ENCODE measurements around the gene CACHD1. TPM values are rescaled to one million over a fixed set of nuclear protein-coding genes. Genes with fewer than 3 reads are reported as not detected.
A peak's percentile ranks its signal among the peaks of the same experiment; 100 is the strongest.

Gene CACHD1
- polyA plus RNA-seq, 3 donors: 56.6 to 61.6 (median 58.2) TPM

DNA sequence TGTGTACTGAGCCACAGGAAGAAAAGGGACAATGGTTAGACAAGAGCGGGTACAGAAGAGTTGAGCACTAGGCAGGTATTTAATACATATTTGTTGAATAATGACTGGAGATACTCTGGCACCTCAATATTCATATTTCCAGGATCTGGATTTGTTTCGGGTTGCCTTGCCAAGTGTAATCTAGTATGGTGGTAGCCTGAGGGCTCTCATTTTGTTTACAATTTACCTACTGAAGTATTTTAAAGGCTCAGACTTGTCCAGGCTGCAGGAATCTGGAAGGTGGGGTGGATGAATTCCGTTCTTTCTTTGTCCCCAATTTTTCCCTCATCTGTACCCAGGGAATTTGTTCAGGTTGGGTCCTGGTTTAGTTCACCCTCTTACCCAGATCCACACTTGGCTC, 95.0 kb downstream of the CACHD1 start:
- no peak for DNase-seq (ENCODE audit: extremely low read depth in 1 of 11, low read depth in 9 of 11, low spot score in 4 of 11)

DNA sequence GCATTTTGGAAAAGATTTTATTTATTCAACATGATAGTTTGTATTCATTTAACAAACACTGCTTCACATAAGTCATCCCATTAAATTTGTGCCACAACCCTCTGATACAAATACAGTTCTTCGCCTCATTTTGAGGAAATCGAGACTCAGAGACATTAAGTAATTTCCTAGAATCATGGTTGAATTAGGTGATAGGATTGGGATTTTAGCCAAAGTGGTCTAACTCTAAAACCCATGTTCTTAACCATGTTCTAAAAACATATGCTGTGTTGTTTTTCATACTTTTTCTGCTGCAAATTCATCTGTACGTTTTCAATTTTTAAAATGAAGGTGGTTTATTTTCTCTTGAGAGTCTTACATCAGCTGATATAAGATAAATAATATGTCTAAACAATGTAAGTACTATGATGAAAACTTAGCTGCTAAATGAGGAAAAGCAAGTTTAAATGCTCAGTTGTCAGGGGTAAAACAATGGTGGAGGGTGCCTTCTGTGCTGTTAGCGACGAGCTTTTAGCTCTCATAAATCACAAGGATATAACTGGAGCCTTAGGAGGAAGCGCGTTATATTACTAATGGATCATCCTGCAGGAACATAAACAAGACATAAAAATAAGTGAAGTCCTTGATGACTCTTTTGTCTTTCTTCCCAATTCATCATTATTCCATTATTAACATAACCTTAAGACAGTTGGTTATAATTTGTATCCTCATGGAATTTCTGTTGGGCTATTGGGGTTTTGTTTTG, 97.7 kb downstream of the CACHD1 start:
- DNase-seq (ENCODE audit: extremely low read depth in 1 of 11, low read depth in 9 of 11, low spot score in 4 of 11): peak in 1 of 11 donors; percentile 22

DNA sequence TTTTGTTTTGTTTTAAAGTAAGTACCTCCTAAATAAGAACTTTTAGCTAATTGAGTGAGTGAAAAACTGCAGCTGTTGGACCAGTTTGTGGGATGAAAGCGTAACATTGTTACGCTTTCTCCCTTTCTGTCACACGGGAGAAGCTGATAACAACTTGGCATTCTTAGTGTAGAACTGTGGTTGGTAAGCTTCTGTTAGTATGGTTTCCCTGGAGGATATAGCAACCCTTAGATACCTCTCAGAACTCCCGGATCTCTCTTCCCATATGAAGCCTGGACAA, 98.2 kb downstream of the CACHD1 start:
- peak in 2 of 11 donors; percentile 35 to 39 for DNase-seq (ENCODE audit: extremely low read depth in 1 of 11, low read depth in 9 of 11, low spot score in 4 of 11)

DNA sequence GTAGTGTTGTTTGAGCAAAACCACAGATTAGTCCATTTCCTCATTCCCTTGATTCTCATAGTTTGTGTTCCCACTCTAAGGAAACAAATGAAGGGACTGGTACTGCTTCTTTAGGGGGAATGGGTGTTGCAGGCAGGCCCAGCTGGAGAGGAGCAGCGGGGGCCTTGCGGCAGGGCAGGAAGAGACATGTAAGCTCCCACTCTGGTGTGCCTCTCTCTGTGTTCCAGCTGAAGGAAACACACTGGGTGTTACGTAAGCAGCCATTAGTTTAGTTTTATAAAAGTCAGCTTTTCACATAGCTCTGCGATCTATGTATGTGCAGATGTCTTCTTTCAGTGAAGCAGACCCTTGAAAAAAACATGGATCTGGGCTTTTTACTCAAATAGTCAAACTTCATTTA, 99.5 kb downstream of the CACHD1 start:
- no peak for DNase-seq (ENCODE audit: extremely low read depth in 1 of 11, low read depth in 9 of 11, low spot score in 4 of 11)

DNA sequence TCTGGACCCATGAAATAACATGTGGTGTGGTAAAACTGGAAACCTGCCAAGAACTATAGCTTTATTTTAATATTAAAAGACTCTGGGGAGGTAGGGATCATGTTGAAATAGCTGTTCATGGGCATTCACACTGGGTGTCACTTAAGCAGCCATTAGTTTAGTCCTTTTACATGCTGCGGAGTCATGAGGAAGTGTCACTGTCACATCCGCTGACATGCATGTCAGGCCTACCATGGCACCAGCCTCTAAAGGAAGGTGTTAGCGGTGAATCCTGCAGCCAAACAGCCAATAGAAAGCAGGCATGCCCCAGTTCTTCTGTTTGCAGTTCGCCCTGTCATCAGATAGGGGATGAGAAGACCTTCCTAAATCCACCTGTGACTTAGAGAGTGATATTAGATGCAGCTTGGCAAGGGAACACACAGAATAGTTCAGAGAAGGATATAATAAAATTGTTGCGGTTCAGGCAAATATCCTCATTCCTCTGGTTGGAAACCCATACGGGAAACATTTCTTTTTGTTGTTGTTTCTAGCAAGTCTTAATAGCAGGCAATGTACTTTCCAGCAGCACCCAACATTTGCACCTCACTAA, 100.4 kb downstream of the CACHD1 start:
- no peak for DNase-seq (ENCODE audit: extremely low read depth in 1 of 11, low read depth in 9 of 11, low spot score in 4 of 11)

DNA sequence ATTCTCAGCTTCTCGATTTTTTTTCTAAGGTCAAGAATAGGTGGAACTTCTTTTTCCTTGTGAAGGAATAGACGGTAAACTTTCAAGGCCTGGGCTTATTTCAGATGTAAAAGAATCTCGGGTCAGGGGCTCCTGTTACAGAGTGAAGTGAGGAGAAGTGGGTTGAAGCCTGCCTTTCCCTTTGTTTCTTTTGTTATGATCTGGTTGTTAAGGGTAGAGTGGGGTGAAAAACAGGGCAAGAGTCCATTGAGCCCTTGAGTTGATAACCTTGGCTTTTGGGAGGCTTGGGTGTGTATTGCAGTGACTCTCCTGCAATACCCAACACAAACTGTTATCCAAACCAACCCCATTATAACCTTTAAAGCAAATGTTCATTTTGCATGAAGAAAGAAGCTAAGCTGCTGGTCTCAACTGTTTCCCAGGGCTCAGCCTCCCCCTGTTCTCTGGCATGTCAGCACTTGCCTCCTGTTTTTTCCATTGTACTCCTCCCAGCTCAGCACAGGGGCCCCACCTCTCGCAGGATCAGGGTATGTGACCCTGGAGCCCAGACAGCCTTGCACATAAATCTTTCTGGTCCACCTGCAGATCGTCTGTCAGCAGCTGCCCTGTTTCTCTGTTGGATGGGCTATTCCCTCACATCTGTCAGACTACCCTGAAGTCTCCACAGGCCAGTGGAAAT, 102.4 kb downstream of the CACHD1 start:
- no peak for DNase-seq (ENCODE audit: extremely low read depth in 1 of 11, low read depth in 9 of 11, low spot score in 4 of 11)

DNA sequence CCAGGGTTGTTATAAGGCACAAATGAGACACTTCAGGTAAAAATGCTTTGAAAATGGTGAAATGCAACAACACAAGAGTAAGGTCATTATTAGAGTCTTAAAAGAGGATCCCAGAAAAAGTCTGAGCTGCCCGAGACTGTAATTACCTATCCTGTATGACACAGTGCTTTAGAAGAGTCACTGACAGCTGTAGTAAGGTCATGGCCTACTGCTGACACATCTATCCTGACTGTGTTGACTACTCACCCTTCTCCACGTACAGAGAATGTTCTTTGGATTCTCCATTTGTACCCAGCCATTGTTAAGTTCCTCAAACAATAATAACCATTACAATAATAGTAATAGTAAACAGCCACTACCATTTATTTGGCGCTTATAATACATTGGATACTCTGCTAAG, 104.4 kb downstream of the CACHD1 start:
- DNase-seq (ENCODE audit: extremely low read depth in 1 of 11, low read depth in 9 of 11, low spot score in 4 of 11): no peak

DNA sequence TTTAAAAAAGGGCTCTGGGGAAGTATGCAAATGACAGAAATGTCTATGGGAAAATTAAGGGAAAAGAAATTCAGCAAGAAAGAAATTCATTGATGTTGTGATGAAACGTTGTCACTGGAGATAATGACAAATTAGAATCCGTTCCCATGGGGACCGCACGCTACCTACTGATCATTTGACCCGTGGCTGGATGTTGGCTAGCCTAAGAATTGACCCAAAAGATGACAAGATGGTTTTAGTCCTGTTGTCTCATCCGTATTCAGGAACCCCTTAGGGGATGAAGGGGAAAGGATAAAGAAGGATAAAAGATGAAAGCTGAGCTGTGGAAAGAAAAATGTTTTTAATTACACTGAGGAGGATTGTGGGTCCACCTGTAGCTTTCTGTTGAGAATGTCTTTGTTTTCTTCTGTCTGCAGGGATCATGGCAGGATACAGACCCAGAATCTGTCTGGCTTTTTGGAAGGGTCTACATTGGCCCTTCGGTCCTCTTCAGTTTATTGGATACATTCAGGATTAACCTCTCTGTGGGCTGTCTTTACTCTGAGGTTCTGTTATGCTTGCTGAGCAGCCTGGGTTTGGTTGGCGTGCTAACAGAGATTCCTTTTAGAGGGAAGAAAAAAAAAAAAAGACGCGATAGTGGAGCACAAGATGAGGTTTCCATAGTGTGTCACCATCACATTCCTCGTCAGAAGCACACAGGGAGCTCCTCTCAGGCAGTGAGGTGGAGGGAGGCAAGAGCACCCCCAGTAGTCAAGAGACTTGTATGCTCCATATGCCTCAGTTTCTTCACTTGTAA, 106.2 kb downstream of the CACHD1 start:
- no peak for DNase-seq (ENCODE audit: extremely low read depth in 1 of 11, low read depth in 9 of 11, low spot score in 4 of 11)

DNA sequence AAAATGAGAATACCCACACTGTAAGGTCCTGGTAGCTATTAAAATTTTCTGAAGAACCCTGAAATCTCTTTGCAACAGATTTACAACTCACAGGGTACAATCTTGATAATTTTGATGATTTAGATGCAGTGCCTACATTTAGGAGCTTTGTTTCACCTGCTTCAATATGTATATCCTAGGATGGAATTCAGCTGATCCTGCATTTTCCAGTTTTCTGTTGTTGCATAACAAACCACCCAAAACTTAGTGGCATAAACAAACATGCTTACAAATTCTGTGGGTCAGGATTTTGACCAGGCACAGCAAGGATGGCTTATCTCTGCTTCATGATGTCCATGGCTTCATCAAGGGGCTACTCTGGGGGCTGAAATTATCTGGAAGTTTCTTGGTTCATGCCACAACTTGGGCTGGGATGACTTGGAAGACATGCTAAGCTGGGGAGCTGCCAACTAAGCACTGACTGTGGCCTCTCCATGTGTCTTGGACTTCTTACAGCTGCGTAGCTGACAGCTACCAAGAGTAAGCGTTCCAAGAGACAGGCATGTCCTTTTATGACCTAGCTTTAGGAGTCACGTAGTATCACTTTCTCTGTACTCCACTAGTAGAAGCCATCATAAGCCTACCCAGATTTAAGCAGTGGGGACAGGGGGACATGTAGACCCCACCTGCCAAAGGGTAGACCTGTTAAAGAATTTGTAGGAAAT, 108.5 kb downstream of the CACHD1 start:
- no peak for DNase-seq (ENCODE audit: extremely low read depth in 1 of 11, low read depth in 9 of 11, low spot score in 4 of 11)

DNA sequence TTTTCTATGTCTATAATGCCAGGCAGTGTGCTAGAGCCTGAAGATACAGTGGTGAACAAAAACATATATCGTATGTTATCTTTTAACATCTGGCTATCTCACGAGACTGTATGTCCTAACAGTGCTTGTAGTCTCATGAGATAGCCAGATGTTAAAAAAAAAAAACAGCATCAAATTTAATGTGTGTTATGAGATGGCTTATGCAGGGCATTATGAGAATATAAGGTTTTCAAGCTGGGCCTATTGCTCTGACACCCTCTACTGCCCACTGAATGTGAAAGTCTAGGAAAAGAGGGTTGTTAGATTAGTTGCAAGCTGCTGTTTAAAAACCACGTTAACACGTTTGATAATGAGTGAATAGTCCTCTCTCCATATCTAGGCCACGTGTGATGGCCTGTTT, 109.8 kb downstream of the CACHD1 start:
- no peak for DNase-seq (ENCODE audit: extremely low read depth in 1 of 11, low read depth in 9 of 11, low spot score in 4 of 11)

DNA sequence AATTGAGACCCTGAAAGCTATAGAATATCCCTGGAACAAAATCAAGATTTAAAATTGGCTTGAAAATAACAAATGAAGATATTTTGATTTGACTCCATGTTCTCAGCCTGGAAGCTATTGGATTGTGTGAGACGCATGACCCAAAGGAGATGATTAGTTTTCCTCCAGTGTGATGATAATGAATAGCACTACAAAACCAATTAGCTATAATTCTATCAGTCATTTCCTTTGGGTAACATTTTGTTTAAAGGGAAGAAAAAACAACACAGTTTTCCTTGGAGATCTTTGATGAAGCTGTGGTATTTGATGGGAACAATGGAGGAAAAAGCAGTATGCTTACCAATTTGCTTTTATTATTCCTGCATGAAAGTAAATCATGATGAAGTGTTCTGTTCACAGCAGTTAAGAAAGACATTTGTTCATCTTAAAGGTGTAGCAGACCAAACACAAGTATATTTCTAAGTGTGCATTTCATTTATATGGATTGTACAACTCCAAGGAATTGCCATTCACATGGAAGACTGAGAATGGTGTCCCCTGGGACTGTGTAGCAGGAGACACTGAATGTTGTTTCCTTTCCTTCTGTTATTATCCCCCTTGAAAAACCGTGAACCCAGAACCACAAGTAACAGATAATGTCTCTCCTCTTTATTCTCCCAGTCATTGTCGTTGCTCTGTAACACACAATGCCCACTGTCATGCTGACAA, 111.4 kb downstream of the CACHD1 start:
- DNase-seq (ENCODE audit: extremely low read depth in 1 of 11, low read depth in 9 of 11, low spot score in 4 of 11): no peak

DNA sequence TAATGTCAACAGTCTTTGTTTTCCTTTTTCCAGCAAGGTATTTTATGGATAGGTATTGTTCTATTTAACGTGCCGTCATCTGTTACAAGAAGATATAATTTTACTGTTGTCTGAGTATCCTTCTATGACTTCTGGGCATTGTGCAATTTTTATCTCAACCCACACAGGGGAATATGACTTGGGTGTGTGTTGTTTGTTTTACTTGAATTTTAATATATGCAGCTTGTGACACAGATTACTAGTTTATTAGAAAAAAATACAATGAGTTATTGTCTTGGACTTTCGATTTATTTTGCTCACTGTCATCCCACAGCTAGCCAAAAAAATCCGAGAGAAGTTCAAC, 111.9 kb downstream of the CACHD1 start:
- DNase-seq (ENCODE audit: extremely low read depth in 1 of 11, low read depth in 9 of 11, low spot score in 4 of 11): no peak

DNA sequence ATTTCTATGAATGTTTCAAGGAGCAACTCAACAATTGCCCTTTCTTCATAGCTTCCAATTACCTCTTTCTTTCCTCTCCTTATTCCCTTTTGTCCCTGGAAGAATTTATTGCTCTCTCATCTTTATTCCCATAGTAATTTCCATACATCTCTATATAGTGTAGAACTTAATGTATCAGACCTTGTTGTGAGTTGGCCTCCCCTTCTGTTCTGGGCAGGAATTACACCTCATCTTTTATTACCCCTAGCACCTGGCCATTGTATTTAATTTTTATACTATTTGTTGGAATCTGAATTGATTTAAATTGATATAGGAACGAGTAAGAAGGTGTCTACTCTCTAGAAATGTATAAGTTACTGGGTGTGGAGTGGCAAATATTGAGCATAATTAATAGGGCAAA, 114.5 kb downstream of the CACHD1 start:
- DNase-seq (ENCODE audit: extremely low read depth in 1 of 11, low read depth in 9 of 11, low spot score in 4 of 11): no peak

DNA sequence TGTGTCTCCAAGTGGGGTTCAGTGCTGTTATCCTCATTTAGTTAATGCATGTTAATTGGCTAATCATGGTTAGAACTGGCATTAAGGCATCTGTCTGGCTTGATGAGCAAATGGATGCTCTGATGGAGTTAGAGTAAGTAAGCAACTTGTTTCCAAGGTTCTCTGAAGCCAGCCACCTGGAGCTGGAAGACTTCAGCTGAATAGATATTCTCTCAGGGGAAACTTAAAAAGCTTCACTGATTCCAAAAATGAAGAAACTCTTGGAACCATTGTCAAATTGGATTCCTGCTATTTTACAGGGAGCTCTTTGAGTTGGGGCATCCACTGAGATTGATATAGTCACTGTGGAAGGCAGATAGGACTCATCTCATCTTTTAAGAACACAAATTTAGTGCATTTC, 118.9 kb downstream of the CACHD1 start:
- DNase-seq (ENCODE audit: extremely low read depth in 1 of 11, low read depth in 9 of 11, low spot score in 4 of 11): no peak

DNA sequence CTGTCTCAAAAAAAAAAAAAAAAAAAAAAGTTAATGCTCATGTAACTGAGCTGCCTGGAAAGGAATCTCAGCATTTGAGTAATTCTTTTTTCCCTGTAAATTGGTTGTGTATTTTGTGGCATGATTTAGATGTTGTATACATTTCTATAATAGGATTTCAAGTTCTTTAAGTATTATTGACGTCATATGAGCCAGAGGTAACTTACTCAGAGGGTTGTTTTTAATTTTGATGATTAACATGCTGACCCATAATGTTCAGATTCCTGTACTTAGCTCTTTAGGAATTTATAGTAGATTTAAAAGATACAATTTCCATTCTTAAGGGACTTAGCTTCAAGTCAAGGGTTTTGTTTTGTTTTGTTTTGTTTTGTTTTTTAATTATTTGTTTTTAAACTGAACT, 120.4 kb downstream of the CACHD1 start:
- no peak for DNase-seq (ENCODE audit: extremely low read depth in 1 of 11, low read depth in 9 of 11, low spot score in 4 of 11)

DNA sequence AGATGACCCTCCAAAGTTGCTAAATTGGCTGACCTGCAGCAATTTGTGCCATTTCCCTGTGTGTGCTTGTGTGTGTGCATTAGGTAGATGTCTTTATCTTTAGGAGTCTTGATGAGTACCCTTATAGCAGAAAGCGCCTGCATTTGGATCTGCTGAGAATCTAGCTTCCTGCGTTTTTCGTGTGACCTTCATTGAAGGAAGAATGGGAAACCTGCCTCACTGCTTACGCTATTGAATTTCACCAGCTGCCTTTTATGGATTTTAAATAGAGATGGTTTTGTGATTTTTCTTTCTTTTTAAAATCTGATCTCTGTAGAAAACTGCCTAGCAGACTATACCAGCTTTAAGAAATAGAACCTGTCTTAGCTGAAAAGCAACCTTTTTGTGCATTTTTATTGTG, 124.5 kb downstream of the CACHD1 start:
- no peak for DNase-seq (ENCODE audit: extremely low read depth in 1 of 11, low read depth in 9 of 11, low spot score in 4 of 11)

DNA sequence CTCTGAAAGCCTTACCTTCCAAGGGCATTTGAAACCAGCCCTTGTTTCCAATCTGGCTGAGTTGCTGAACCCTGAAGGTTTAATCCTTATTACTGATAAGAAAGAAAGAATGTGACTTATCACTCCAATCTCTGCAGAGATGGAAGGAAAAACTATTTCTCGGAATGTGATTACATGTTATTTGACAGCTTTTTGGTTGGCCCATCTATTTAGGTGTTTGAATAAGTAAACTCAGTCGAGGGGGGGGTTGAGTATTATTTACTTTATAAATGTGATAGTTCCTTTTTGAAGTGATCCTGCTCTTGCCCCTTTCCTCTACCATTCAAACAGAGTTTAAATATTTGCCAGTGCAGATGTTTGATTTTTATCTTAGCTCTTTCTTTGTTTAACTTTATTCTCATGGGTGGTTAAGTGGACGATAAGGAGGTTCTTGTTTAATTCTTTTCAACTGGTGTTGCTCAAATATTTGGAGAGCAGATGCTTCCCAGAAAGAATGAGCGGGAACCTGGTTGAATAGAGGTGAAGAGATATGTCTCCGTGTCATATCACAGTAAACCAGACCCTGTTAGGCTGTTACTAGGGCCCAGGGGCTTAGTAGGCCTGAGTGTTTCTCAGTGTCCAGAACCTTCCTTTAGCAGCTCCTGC, 126.1 kb downstream of the CACHD1 start:
- DNase-seq (ENCODE audit: extremely low read depth in 1 of 11, low read depth in 9 of 11, low spot score in 4 of 11): no peak

DNA sequence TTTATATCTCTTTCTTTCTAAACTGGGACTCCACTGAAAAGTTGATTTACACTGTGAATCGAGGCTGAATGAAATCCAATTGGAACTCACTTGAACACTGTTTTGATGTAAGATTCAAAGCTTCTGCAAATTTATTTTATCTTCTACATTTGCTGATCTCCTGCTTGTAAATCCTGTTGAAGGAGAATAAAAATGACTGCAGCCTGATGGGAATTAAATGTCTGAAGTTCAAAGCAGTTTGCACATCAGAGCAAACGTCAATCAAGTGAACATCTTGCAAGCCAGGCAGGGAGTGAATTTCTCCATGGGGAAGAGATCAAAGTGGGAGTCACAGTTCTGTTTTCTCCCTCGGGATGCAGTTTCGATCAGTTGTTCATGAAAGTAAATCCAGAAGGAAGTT, 127.2 kb downstream of the CACHD1 start:
- peak in 1 of 11 donors; percentile 28 for DNase-seq (ENCODE audit: extremely low read depth in 1 of 11, low read depth in 9 of 11, low spot score in 4 of 11)
